HG02973 (cell line): ENCODE data around the gene EMD.

Source experiments
- ATAC-seq: cut with Tn5 transposase; IDR thresholded peaks from one replicate; pipeline ENCODE4 v1.9.1; 2021; ENCODE audit warnings: moderate library complexity; ENCODE audit not compliant: unreplicated experiment

EMD gene

GRCh38 chrX:154355094-154355775 is 23.9 kb upstream of the EMD start:
- ATAC-seq, result no peak

- no peak for ATAC-seq
Observed at GRCh38 chrX:154355776-154356140, 23.3 kb upstream of the EMD start.

GRCh38 chrX:154356596-154356995 is 22.5 kb upstream of the EMD start:
- ATAC-seq, result no peak

GRCh38 chrX:154357205-154357604 is 21.9 kb upstream of the EMD start:
- no peak for ATAC-seq

- no peak for ATAC-seq
Observed at GRCh38 chrX:154358011-154358410, 21.1 kb upstream of the EMD start.

- ATAC-seq, result no peak
Observed at GRCh38 chrX:154358829-154359228, 20.3 kb upstream of the EMD start.

- ATAC-seq, result no peak
Observed at GRCh38 chrX:154359362-154360154, 19.5 kb upstream of the EMD start.

GRCh38 chrX:154360155-154360713 is 18.9 kb upstream of the EMD start:
- no peak for ATAC-seq

- ATAC-seq, result no peak
Observed at GRCh38 chrX:154362085-154362742, 16.9 kb upstream of the EMD start.

- ATAC-seq, result no peak
Observed at GRCh38 chrX:154363706-154364439, 15.2 kb upstream of the EMD start.

- ATAC-seq, result no peak
Observed at GRCh38 chrX:154365052-154365600, 14.0 kb upstream of the EMD start.

- ATAC-seq, result no peak
Observed at GRCh38 chrX:154365997-154366665, 13.0 kb upstream of the EMD start.

- no peak for ATAC-seq
Observed at GRCh38 chrX:154366666-154367055, 12.4 kb upstream of the EMD start.

- ATAC-seq, result no peak
Observed at GRCh38 chrX:154367474-154368308, 11.4 kb upstream of the EMD start.

- no peak for ATAC-seq
Observed at GRCh38 chrX:154368630-154369448, 10.3 kb upstream of the EMD start.

- no peak for ATAC-seq
Observed at GRCh38 chrX:154369449-154370299, 9.4 kb upstream of the EMD start.

- no peak for ATAC-seq
Observed at GRCh38 chrX:154370300-154371016, 8.6 kb upstream of the EMD start.
